HG03571 (cell line): ENCODE measurements around the gene LOC128125822.
"Not testable (repeated sequence)": the region's sequence is repeated elsewhere in the genome, so short reads cannot be mapped to it uniquely, and the experiment has no call there.

ENCODE experiments used
- ATAC-seq: cut with Tn5 transposase; IDR thresholded peaks from one replicate; pipeline ENCODE4 v1.9.1; 2021; ENCODE audit not compliant: unreplicated experiment

Gene LOC128125822

GRCh38 chr6:63572044-63572746 is at the start of gene LOC128125822, which contains the start of gene PTP4A1:
Gene LOC128125822, plus strand, starts transcription at chr6:63572480.
Gene PTP4A1, plus strand, starts transcription at chr6:63572480. Its CDS starts 4,401 bp downstream, at chr6:63576881.
- peak; percentile 86 for ATAC-seq

GRCh38 chr6:63522911-63523287 is 49.4 kb upstream of the LOC128125822 start:
- ATAC-seq, result not testable (repeated sequence)

- ATAC-seq, result no peak
These were observed 48.6 kb upstream of the LOC128125822 start for GRCh38 chr6:63523630-63524029.

- ATAC-seq, result no peak
These were observed 46.9 kb upstream of the LOC128125822 start for GRCh38 chr6:63525186-63525878.

DNA sequence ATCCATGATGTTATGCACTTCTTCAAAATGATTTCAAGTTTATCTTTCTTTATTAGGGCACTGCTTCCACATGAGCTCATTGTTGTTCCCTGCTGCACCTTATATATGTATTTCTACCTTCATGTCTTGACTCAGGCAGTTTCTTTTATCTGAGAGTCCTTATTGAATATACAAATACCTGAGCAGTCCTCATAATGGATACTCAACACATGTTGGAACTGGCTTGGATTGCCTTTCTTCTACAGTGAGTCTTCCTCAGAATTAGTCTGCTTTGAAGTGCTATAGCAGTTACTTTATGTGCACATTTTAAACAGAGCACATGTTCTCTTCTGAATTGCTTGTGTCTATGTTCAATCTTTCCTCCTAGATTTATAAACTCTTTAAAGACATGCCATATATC is 45.3 kb upstream of the LOC128125822 start:
- ATAC-seq, result no peak

GRCh38 chr6:63527658-63528514 is 44.4 kb upstream of the LOC128125822 start:
- no peak for ATAC-seq

DNA sequence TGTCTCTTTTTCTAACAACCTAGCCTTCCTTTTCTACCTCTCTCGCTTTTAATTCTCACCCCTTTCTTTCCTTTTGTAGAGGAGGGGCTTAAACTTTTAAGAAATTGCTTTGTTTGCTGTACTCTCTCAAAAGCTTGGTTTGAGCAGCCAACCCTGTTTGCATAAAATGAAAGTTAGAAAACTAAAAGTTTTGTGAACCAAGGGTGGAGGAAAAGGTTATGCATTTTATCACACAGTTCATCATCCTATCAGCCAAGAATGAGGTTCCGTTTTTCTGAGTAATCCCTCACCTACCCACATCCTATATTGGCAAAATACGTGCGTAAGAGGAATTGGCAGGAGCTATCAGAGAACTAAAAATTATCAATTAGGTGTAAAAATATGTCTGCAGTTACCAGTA is 42.8 kb upstream of the LOC128125822 start:
- no peak for ATAC-seq

GRCh38 chr6:63530182-63530581 is 42.1 kb upstream of the LOC128125822 start:
- no peak for ATAC-seq

GRCh38 chr6:63530991-63531390 is 41.3 kb upstream of the LOC128125822 start:
- ATAC-seq, result no peak

DNA sequence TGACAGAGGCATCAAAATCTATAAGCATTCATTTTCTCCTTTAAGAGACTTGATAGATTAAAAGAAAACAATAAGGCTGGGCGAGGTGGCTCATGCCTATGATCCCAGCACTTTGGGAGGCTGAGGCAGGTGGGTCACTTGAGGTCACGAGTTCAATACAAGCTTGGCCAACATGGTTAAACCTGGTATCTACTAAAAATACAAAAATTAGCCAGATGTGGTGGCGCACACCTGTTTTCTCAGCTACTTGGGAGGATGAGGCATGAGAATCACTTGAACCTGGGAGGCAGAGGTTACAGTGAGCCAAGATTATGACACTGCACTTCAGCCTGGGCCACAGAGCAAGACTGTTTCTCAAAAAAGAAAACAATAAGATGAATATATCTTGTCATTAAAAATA is 39.3 kb upstream of the LOC128125822 start:
- ATAC-seq, result no peak

GRCh38 chr6:63533952-63534351 is 38.3 kb upstream of the LOC128125822 start:
- ATAC-seq, result no peak

DNA sequence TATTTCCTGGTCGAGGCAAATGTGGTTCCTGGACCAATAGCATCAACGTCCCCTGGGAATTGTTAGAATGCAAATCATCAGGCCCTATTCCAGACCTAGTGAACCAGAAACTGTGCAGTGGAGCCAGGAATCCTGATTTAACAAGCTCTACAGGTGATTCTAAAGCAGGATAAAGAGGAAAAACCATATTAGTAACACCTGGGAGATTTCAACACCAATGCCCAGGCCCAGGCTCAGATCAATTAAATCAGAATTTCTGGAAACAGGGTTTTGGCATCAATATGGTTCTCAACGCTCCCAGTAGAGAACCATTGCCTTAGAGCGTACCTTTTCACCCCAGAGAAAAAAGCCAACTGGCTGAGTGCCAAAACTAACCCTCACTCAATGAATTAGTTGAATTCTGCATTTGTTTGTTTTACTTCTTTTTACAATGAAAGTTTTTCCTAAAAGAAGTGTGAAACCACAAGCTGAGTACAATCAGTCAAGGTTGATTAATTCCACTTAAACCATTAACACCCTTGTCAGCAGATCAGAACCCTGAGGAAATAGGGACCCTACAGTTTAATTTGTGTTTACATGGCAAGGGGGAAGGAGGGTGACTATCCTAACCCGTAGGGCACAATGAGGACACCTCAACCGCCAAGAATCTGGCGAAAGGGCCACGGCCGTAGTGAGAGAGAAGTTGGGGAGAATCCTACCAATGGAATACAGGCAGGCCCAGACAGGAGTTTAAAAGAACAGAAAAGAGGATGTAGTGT is 34.9 kb upstream of the LOC128125822 start:
- ATAC-seq, result peak; percentile 52

- ATAC-seq, result peak; percentile 50
These were observed 34.4 kb upstream of the LOC128125822 start for GRCh38 chr6:63537959-63538300.

DNA sequence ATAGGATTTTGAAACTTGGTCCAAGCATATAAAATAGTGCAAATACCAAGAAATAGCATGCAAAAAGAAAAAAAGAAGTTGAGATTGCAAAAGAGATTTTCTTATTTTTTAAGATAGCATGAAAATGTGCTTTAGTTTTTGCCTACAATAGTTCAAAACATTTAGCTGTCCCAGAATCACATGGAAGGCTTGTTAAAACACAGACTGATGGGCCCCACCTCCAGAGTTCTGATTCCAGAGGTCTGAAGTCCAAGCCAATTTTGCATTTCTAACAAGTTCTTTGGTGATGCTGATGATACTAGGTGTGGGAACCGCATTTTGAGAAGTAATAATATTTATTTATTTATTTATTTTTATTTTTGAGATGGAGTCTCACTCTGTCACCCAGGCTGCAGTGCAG is 33.7 kb upstream of the LOC128125822 start:
- no peak for ATAC-seq

- ATAC-seq, result no peak
These were observed 29.3 kb upstream of the LOC128125822 start for GRCh38 chr6:63543001-63543400.

DNA sequence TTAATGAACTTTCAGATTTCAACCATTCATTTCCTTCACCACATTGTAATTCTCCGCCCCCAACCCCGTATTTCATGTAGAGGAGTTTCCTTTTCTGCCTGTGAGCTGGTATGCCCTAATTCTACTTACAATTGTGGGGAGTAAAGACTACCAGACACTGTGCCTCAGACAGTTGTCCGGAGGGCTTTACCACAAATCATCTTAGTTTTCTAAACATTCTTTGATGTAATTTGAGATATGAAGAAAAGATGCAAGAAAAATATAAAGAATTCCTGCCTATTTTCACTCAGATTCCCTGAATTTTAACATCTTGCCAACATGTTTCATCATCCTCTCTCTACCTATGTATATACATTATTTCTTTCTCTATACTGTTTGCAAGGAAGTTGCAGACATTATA is 28.3 kb upstream of the LOC128125822 start:
- ATAC-seq, result no peak

- no peak for ATAC-seq
These were observed 26.0 kb upstream of the LOC128125822 start for GRCh38 chr6:63546236-63546635.

GRCh38 chr6:63546697-63547096 is 25.6 kb upstream of the LOC128125822 start:
- no peak for ATAC-seq

GRCh38 chr6:63549076-63549475 is 23.2 kb upstream of the LOC128125822 start:
- no peak for ATAC-seq

- ATAC-seq, result peak; percentile 98
These were observed 19.1 kb upstream of the LOC128125822 start for GRCh38 chr6:63553208-63553607.

DNA sequence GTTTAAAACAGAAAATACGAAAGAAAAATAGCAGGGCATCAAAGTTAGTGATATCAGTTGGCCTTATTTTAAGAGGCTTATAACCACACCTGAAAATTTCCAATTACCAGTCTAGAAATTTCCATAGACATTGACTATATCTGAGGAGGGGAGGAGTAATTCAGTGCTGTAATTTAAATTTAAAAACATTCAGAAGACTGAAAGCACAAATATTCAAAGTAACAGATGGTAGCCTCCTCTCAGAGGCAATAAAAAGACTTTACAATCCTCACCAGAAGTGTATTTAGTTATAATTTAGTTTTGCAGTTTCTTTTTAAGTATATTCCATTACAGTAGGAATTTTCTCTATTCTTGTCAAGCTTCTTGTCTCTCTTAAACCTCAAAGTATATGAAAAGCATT is 18.4 kb upstream of the LOC128125822 start:
- no peak for ATAC-seq
